Neutrophil (primary cell): ENCODE data around the gene IER5L.
"Not testable (repeated sequence)": the region's sequence is repeated elsewhere in the genome, so short reads cannot be mapped to it uniquely, and the experiment has no call there.

Source experiments
- H3K27ac ChIP-seq: fragments of 200-600 bp; sonication (generic); 2 replicates; pipeline ENCODE4 v1.5.1; 2016; ENCODE audit warnings: mild to moderate bottlenecking, moderate library complexity
- H3K27me3 ChIP-seq: fragments of 200-600 bp; sonication (generic); 2 replicates; pipeline ENCODE4 v1.6.0; 2016; ENCODE audit warnings: mild to moderate bottlenecking
- H3K36me3 ChIP-seq: fragments of 200-600 bp; sonication (generic); 2 replicates; pipeline ENCODE4 v1.5.1; 2017
- H3K4me1 ChIP-seq, 2 experiments: fragments of 200-600 bp in 1 of 2; sonication (generic) in 1 of 2; 1 replicate in 1 of 2; 2 replicates in 1 of 2; pipeline versions ENCODE4 v1.5.1 to v1.6.1; 2013 to 2016; ENCODE audit warnings: low read depth in 1 of 2, low read length in 1 of 2, mild to moderate bottlenecking in 1 of 2, moderate library complexity in 1 of 2; ENCODE audit not compliant: control insufficient read depth in 1 of 2, insufficient read depth in 1 of 2
- H3K4me3 ChIP-seq, 2 experiments: fragments of 200-600 bp in 1 of 2; sonication (generic) in 1 of 2; 1 replicate in 1 of 2; 2 replicates in 1 of 2; pipeline ENCODE4 v1.5.1; 2013 to 2016; ENCODE audit warnings: low read depth in 1 of 2, low read length in 1 of 2, mild to moderate bottlenecking in 1 of 2, moderate library complexity in 1 of 2
- H3K9me3 ChIP-seq: fragments of 200-600 bp; sonication (generic); 2 replicates; pipeline ENCODE4 v1.5.1; 2016
- CTCF ChIP-seq: fragments of 200-600 bp; sonication (generic); IDR thresholded peaks from 2 replicates; pipeline ENCODE4 v1.5.1; 2016; ENCODE audit warnings: antibody characterized with exemption

Gene IER5L

GRCh38 chr9:129199044-129199435 lies 21.0 kb upstream of the IER5L start:
- H3K27ac ChIP-seq, result no peak overlapping the region
- H3K4me1 ChIP-seq, result peaks cover 7 to 13% of the 10 kb centered on the region in 2 experiments
- no peaks in the 10 kb centered on the region for H3K36me3 ChIP-seq
- H3K9me3 ChIP-seq, result no peaks in the 10 kb centered on the region
- no peak for TF ChIP-seq CTCF
- peaks cover 35% of the 10 kb centered on the region for H3K27me3 ChIP-seq
- no peak overlapping the region for H3K4me3 ChIP-seq

GRCh38 chr9:129198319-129199043 lies 20.4 kb upstream of the IER5L start:
- Histone ChIP-seq H3K9me3 (no peaks in the 10 kb centered on the region), H3K4me3 (no peak overlapping the region), H3K27me3 (peaks cover 40% of the 10 kb centered on the region), H3K27ac (no peak overlapping the region), H3K4me1 (peaks cover 7 to 13% of the 10 kb centered on the region in 2 experiments), H3K36me3 (no peaks in the 10 kb centered on the region)
- no peak for TF ChIP-seq CTCF

- Histone ChIP-seq H3K4me3 (no peak overlapping the region), H3K4me1 (peaks cover 7 to 9% of the 10 kb centered on the region in 2 experiments), H3K27ac (no peak overlapping the region), H3K9me3 (no peaks in the 10 kb centered on the region), H3K36me3 (no peaks in the 10 kb centered on the region), H3K27me3 (peaks cover 45% of the 10 kb centered on the region)
- TF ChIP-seq CTCF, result no peak
These were observed 19.9 kb upstream of the IER5L start for GRCh38 chr9:129197978-129198318.

- not testable (repeated sequence) for H3K36me3 ChIP-seq, H3K27ac ChIP-seq, H3K4me1 ChIP-seq, H3K9me3 ChIP-seq, H3K4me3 ChIP-seq
- H3K27me3 ChIP-seq, result peaks cover 51% of the 10 kb centered on the region
These were observed 19.0 kb upstream of the IER5L start for GRCh38 chr9:129197045-129197444.

GRCh38 chr9:129195606-129196005 lies 17.5 kb upstream of the IER5L start:
- Histone ChIP-seq H3K4me1 (peaks cover 3 to 4% of the 10 kb centered on the region in 2 experiments), H3K36me3 (no peaks in the 10 kb centered on the region), H3K9me3 (no peaks in the 10 kb centered on the region), H3K27me3 (peaks cover 51% of the 10 kb centered on the region), H3K4me3 (no peak overlapping the region), H3K27ac (no peak overlapping the region)
- no peak for TF ChIP-seq CTCF

- Histone ChIP-seq H3K36me3 (no peaks in the 10 kb centered on the region), H3K27ac (no peak overlapping the region), H3K4me3 (no peak overlapping the region), H3K4me1 (peaks cover 3 to 4% of the 10 kb centered on the region in 2 experiments), H3K9me3 (no peaks in the 10 kb centered on the region), H3K27me3 (peaks cover 50% of the 10 kb centered on the region)
- no peak for TF ChIP-seq CTCF
These were observed 16.2 kb upstream of the IER5L start for GRCh38 chr9:129194221-129194620.
